ENCODE data around the gene ZNF334.

The ZNF334 gene

DNA sequence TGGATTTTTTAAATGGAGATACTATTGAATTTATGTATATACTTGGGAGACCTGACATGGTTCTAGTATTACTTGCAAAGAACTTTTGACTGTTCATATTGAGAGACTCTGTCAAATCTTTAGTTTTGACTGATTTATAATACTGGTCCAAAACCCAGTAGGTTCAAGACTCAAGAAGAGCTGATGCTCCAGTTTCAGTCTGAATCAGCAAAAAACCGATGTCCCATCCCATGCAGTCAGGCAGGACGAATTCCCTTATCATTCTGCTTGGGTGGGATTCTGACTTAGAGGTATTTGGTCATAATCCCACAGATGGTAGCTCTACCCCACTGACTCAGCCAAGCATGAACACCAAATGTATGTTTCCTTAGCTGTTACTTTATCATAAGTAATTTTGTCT lies 29.5 kb downstream of the ZNF334 start:
- no peak for DNase-seq

DNA sequence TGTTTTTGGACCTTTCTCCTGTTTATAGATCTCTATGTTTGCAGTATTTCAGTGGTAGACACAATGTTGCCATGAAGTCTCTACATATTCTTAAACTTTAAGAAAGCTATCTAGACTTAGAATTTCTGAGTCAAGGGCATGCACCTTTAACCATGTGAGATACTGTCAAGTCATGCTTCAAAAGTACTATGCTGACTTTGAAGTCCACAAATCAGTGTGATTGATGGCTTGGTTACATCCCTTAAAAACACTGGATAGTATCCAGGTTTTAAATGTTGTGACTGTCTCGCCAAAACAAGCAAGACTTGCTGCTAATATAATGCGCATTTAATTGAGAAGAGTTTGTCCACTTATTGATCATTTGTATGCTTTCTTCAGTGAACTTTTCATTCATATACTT lies 30.5 kb downstream of the ZNF334 start:
- DNase-seq: no peak

DNA sequence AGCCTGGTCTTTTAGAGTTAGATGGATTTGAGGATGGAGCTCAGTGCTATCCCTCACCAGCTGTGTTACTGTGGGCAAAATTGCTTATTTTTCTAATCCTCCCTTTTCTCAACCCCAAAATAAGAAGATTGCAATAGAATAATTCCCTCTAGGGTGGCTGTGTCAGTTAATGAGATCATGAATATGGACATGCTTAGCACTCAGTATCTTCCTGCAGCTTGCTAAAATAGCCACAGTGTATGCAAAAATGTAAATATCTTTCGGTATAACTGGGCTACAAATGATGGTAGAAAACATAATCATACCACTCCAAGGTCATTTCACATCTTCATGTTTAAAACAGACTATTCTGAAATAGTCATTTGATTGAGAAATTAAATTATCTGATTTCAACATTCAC lies 35.7 kb downstream of the ZNF334 start:
- no peak for DNase-seq

DNA sequence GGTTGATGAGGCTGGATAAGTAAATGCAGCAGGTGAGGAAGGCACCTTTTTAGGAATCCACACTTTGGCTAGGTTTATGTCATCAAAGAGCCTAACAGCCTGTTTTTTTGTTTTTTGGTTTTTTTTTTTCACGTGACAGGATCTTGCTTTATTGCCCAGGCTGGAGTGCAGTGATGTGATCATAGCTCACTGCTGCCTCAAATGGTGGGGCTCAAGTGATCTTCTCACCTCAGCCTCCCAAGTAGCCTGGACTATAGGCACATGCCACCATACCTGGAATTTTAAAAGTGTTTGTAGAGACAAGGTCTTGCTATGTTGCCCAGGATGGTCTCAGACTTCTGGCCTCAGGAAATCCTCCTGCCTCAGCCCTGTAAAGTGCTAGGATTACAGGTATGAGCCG lies 36.1 kb downstream of the ZNF334 start:
- DNase-seq: no peak

DNA sequence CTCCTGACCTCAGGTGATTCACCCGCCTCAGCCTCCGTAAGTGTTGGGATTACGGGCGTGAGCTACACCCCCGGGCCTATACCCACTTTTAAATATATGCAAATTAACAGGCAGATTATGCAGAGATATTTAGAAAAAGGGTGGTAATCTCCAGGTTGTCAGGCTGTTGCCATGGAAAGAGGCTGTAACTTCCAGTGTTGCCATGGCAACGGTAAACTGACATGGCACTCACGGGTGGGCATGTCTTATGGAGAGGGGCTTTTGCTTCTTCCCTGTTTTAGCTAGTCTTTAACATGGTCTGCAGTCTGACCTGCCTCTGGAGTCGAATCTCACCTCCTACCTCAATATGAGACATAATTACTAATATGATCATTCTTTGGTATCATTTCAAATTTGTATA lies 44.9 kb downstream of the ZNF334 start:
- peak; percentile 3 for DNase-seq

DNA sequence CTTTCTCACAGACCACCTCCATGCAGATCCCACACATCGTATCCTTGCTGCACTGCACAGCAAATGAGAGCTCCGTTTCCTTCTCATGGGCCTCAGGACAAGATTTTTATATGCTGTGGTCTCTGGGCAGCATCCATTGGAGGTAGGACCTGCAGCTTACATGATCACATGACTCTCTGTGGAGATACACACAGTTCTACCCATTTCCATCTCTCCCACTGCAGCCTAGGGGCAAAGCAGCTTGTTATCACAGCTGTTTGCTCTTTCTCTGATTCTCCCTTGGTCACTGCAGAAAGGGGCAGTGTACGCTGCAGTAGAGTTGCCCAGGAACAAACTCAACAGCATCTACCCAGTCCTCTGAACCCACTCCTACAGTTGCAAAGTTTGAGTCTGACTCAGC lies 48.9 kb downstream of the ZNF334 start:
- no peak for DNase-seq

DNA sequence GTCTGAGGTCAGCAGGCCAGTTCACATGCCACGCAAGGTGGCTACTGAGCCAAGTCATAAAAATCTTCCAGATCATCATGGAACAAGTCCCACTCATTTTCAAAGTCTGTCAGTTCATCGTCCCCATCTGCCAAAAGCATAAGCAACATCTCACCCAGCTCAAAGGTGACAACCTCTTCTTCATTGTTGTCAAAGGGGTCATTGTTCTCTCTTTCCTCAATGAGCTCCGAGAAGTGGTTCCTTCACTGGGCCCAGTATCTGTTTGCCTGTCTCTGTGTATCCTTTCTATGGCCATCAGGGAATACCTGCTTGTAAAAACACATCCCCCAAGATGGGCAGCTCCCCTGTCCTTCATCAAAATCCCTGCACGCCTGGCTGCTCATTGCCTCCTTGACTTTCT lies 49.5 kb downstream of the ZNF334 start:
- no peak for DNase-seq

DNA sequence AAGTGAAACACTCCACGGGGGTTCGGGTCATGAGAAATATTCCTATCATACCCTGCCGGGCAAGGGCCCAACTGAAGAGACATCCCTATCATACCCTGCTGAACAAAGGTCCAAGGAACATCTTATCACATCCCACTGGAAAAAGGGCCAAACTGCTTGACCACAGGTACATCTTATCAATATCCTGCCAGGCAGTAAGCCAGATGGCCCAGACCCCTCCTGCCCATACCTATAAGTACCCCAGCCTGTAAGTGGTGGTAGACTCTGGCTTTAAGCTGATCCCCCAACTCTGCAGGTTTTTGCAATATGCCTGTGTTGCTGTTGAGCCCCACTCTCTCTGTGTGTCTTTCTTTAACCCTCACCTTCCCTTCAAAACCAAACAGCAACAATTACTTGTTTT lies 51.6 kb downstream of the ZNF334 start:
- DNase-seq: no peak

DNA sequence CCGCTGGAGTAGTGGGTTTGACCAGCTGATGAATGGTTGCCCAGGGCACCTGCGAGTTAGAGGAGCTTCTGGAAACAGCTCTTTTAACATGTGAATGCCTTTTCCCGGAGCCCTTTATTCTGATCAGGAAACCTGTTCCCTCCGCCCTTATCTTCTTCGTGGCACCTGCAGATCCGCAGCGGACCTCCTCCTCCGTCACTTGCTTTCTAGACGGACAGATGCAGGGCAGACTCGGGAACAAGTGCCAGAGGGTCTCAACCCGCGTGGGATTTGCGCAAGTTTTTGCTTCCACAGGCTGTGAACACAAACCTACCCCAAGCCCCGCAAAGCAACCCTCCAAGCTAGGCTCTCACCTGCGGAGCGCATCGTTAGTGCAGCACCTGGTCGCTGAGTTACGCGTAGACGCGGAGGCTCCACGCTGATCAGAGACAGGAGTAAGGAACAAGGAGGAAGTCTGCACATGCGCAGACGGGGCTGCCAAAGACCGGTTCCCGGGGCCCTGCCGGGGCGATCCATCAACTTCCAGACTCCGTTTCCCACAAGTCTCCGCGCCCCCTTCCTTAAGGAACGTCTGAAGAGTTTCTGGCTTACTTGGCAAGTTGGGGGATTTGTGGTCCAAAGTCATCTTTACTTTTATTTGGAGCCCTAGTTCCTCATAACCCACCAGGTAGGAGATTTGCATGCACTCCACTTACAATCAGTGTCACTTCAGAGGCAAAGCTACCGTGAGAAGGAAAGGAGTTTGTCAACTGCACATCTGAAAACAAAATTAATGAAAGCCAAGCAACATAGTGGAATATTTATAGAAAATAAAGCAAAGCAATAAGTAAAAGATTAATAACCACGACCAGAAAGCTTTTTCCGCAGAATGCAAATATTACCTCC lies 54.3 kb downstream of the ZNF334 start:
- DNase-seq: peak; percentile 8

DNA sequence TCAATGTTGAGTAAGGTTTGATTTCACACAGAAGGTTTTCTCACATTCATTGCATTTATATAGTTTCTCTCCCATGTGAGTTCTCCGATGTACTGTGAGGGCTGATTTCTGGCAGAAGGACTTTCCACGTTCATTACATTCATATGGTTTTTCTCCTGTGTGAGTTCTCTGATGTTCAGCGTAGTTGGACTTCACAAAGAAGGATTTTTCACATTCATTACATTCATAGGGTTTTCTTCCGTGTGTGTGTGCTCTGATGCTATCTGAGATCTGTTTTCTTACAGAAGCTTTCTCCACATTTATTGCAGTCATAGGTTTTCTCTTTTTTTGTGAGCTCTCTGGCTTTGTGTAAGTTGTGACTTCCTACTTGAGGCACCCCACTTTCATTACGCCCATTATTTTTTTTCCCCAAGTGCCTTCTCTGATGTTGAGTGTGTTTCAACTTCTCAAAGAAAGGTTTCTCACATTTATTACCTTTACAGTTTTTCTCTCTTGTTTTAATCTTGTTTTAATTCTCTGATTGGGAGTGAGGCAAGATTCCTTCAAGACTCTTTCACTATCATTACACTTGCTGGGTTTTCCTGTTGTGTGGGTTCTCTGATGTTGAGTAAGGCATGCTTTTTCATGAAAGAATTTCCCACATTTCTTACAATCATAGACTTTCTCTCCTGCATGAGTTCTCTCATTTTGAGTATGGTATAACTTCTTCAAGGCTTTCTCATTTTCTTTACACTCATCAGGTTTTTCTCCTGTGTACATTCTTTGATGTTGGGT lies 56.9 kb downstream of the ZNF334 start:
- DNase-seq: no peak

DNA sequence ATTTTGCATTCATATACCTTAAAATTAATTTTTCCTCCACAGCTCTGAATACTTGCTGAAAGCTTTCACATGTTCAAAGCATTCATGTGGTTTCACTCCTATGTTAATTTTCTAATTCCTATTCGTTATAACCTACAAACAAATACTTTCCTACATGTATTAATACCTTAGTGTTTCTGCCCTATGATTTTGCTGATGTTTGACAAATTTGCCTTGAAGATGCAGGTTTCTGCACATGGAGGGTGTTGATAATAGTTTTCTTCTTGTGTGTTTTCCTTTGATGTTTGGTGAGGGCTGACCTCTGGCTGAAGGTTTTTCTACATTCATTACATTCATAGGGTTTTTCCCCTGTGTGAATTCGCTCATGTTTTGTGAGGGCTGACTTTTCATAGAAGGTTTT lies 57.6 kb downstream of the ZNF334 start:
- DNase-seq: no peak
